ENCODE results near the gene USP15.
A peak's percentile ranks its signal among the peaks of the same experiment; 100 is the strongest.

USP15 gene

GRCh38 chr12:62259993-62260732 is at the start of gene USP15:
TSS of gene USP15 (plus strand) at chr12:62260404. CDS start at chr12:62260415, 11 bp downstream.
- DNase-seq (ENCODE audit: low spot score): peak; percentile 98

- DNase-seq (ENCODE audit: low spot score): peak; percentile 55
Measured at GRCh38 chr12:62210422-62210821, 49.8 kb upstream of the USP15 start.

- DNase-seq (ENCODE audit: low spot score): no peak
Measured at GRCh38 chr12:62211510-62211909, 48.7 kb upstream of the USP15 start.

- no peak for DNase-seq (ENCODE audit: low spot score)
Measured at GRCh38 chr12:62214846-62215245, 45.4 kb upstream of the USP15 start.

- no peak for DNase-seq (ENCODE audit: low spot score)
Measured at GRCh38 chr12:62215506-62215905, 44.7 kb upstream of the USP15 start.

- DNase-seq (ENCODE audit: low spot score): no peak
Measured at GRCh38 chr12:62217466-62218194, 42.6 kb upstream of the USP15 start.

- DNase-seq (ENCODE audit: low spot score): no peak
Measured at GRCh38 chr12:62221107-62221506, 39.1 kb upstream of the USP15 start.

- DNase-seq (ENCODE audit: low spot score): no peak
Measured at GRCh38 chr12:62224601-62225000, 35.6 kb upstream of the USP15 start.

GRCh38 chr12:62227091-62227490 is 33.1 kb upstream of the USP15 start:
- DNase-seq (ENCODE audit: low spot score): no peak

GRCh38 chr12:62230652-62231051 is 29.6 kb upstream of the USP15 start:
- DNase-seq (ENCODE audit: low spot score): no peak

- no peak for DNase-seq (ENCODE audit: low spot score)
Measured at GRCh38 chr12:62232143-62232729, 28.0 kb upstream of the USP15 start.

- no peak for DNase-seq (ENCODE audit: low spot score)
Measured at GRCh38 chr12:62233805-62234204, 26.4 kb upstream of the USP15 start.

GRCh38 chr12:62239571-62239970 is 20.6 kb upstream of the USP15 start:
- DNase-seq (ENCODE audit: low spot score): no peak

GRCh38 chr12:62247281-62248045 is 12.7 kb upstream of the USP15 start:
- no peak for DNase-seq (ENCODE audit: low spot score)

GRCh38 chr12:62248873-62249272 is 11.3 kb upstream of the USP15 start:
- DNase-seq (ENCODE audit: low spot score): no peak

GRCh38 chr12:62249419-62249818 is 10.8 kb upstream of the USP15 start:
- DNase-seq (ENCODE audit: low spot score): no peak

- no peak for DNase-seq (ENCODE audit: low spot score)
Measured at GRCh38 chr12:62250671-62251608, 9.3 kb upstream of the USP15 start.

- no peak for DNase-seq (ENCODE audit: low spot score)
Measured at GRCh38 chr12:62251609-62251958, 8.6 kb upstream of the USP15 start.

- DNase-seq (ENCODE audit: low spot score): no peak
Measured at GRCh38 chr12:62252576-62252975, 7.6 kb upstream of the USP15 start.

GRCh38 chr12:62254967-62255366 is 5.2 kb upstream of the USP15 start:
- DNase-seq (ENCODE audit: low spot score): no peak

GRCh38 chr12:62256408-62257096 is 3.7 kb upstream of the USP15 start:
- no peak for DNase-seq (ENCODE audit: low spot score)
